GM12878 (cell line): ENCODE data around the gene CCP110. TPM values are rescaled to one million over a fixed set of nuclear protein-coding genes. Genes with fewer than 3 reads are reported as not detected.

Experiments
- ATAC-seq: fragments of 200-7000 bp; cut with Tn5 transposase; 3 replicates; pipeline ENCODE4 v1.9.1; 2020; ENCODE audit warnings: mild to moderate bottlenecking, moderate library complexity
- BruUV-seq: library from RNA; stranded (reverse); fragments of 400-500 nt; replicated peaks from 2 replicates; lab custom pipeline; 2021; lab: Mats Ljungman, UMichigan
- CTCF ChIA-PET: fragments of 300-600 bp; sonication (Branson Sonifier 250); formaldehyde crosslinking; extraction: SDS; loops from one replicate; lab custom pipeline; 2021; ENCODE audit warnings: inconsistent platforms; lab: Yijun Ruan, JAX
- POLR2A ChIA-PET: fragments of 350-600 bp; formaldehyde crosslinking; extraction: SDS; loops from one replicate; lab custom pipeline; 2021; ENCODE audit warnings: inconsistent platforms; lab: Charles Lee
- RAD21 ChIA-PET: fragments of 300-600 bp; sonication (Branson Sonifier 250); formaldehyde crosslinking; loops from one replicate; lab custom pipeline; 2023; ENCODE audit warnings: antibody characterized with exemption; ENCODE audit not compliant: unreplicated experiment; lab: Charles Lee
- SMC1A ChIA-PET: fragments of 300-600 bp; sonication (Branson Sonifier 250); formaldehyde crosslinking; loops from one replicate; lab custom pipeline; 2023; ENCODE audit not compliant: unreplicated experiment, uncharacterized antibody; lab: Charles Lee
- DNase-seq: peaks from one replicate; pipeline ENCODE4 v3.0.0-alpha.2; 2011; ENCODE audit warnings: low read depth, low spot score
- FAIRE-seq: peaks from 3 replicates; lab custom pipeline; 2011; peaks lifted over from hg19 to GRCh38; lab: Jason Lieb, UNC
- H2AFZ ChIP-seq: 2 replicates; pipeline ENCODE4 v1.6.0; 2011; ENCODE audit warnings: low read depth, low read length, control low read depth; ENCODE audit not compliant: control insufficient read depth
- H3K27ac ChIP-seq: 2 replicates; pipeline ENCODE4 v1.5.1; 2011; ENCODE audit warnings: control low read depth; ENCODE audit not compliant: control insufficient read depth, insufficient read depth
- H3K27me3 ChIP-seq, 2 experiments: replicated peaks in 1 of 2; 2 replicates each; pipeline versions ENCODE4 v1.6.0 to v1.6.1; 2011; ENCODE audit warnings: low read length in 1 of 2; ENCODE audit not compliant: control insufficient read depth in 2 of 2, insufficient read depth in 2 of 2
- H3K36me3 ChIP-seq, 2 experiments: 2 replicates each; pipeline ENCODE4 v1.5.1; 2011; ENCODE audit warnings: low read length in 1 of 2; ENCODE audit not compliant: control insufficient read depth in 2 of 2, insufficient read depth in 2 of 2
- H3K4me1 ChIP-seq: 2 replicates; pipeline ENCODE4 v1.6.1; 2011; ENCODE audit warnings: mild to moderate bottlenecking, low read length, moderate library complexity, mixed read lengths; ENCODE audit not compliant: control insufficient read depth, insufficient read depth
- H3K4me2 ChIP-seq: 2 replicates; pipeline ENCODE4 v1.6.0; 2011; ENCODE audit warnings: control low read depth; ENCODE audit not compliant: control insufficient read depth, insufficient read depth
- H3K4me3 ChIP-seq: fragments of 200-600 bp; sonication (generic); 2 replicates; pipeline ENCODE4 v1.5.1; 2016
- H3K79me2 ChIP-seq: 2 replicates; pipeline ENCODE4 v1.6.0; 2011; ENCODE audit warnings: low read length; ENCODE audit not compliant: control insufficient read depth, insufficient read depth
- H3K9ac ChIP-seq: 2 replicates; pipeline ENCODE4 v1.8.0; 2011; ENCODE audit warnings: low read length, control low read depth, mixed read lengths; ENCODE audit not compliant: control insufficient read depth, insufficient read depth
- H3K9me3 ChIP-seq: replicated peaks from 3 replicates; pipeline ENCODE4 v1.5.1; 2011; ENCODE audit warnings: mild to moderate bottlenecking, low read length; ENCODE audit not compliant: control insufficient read depth, insufficient read depth
- H4K20me1 ChIP-seq: 2 replicates; pipeline ENCODE4 v1.6.0; 2011; ENCODE audit not compliant: control insufficient read depth, insufficient read depth
- ATF2 ChIP-seq: IDR thresholded peaks from 2 replicates; pipeline ENCODE4 v1.6.1; 2012; ENCODE audit warnings: low read length, inconsistent platforms
- CHD2 ChIP-seq: IDR thresholded peaks from 2 replicates; pipeline ENCODE4 v1.6.1; 2011; ENCODE audit warnings: low read depth, low read length, improper control_type of control experiment, borderline replicate concordance
- EGR1 ChIP-seq, 2 experiments: IDR thresholded peaks; 1 replicate in 1 of 2; 2 replicates in 1 of 2; pipeline ENCODE4 v1.6.1; 2011 to 2012; ENCODE audit warnings: low read depth in 2 of 2, low read length in 2 of 2, borderline replicate concordance in 1 of 2, mild to moderate bottlenecking in 1 of 2, moderate library complexity in 1 of 2
- ESRRA ChIP-seq: IDR thresholded peaks from 2 replicates; pipeline ENCODE4 v1.6.1; 2012; ENCODE audit warnings: mild to moderate bottlenecking, low read length, improper control_type of control experiment
- EZH2 ChIP-seq: IDR thresholded peaks from 2 replicates; pipeline ENCODE4 v1.6.1; 2012; ENCODE audit warnings: low read depth, mild to moderate bottlenecking, control low read depth, inconsistent platforms, low read length, borderline replicate concordance; ENCODE audit not compliant: control insufficient read depth
- IKZF1 ChIP-seq: fragments of 450-650 bp; conservative IDR thresholded peaks from 2 replicates; pipeline ENCODE4 v1.6.1; 2017; ENCODE audit warnings: antibody characterized with exemption, mild to moderate bottlenecking
- MYB ChIP-seq: fragments of 150-350 bp; IDR thresholded peaks from 2 replicates; pipeline ENCODE4 v1.6.1; 2014; ENCODE audit warnings: mild to moderate bottlenecking, low read depth, low read length, borderline replicate concordance
- RB1 ChIP-seq: fragments of 450-650 bp; formaldehyde crosslinking; IDR thresholded peaks from 2 replicates; pipeline ENCODE4 v1.6.1; 2017; ENCODE audit warnings: mild to moderate bottlenecking, borderline replicate concordance
- YBX1 ChIP-seq: fragments of 450-650 bp; IDR thresholded peaks from 2 replicates; pipeline ENCODE4 v1.6.1; 2016; ENCODE audit warnings: antibody characterized with exemption
- WGBS: methylation state at CpG from one replicate; pipeline ENCODE4 v1.1.6; 2016; ENCODE audit warnings: low lambda C conversion rate; ENCODE audit not compliant: insufficient replicate concordance, insufficient coverage; ENCODE audit errors: missing lambda C conversion rate; 5-methylcytosine and 5-hydroxymethylcytosine counted together
- in situ Hi-C: fragments of 300-500 bp; cut with MboI; formaldehyde crosslinking; loops from 9 replicates; pipeline ENCODE4 v1.14.3; 2018; ENCODE audit warnings: mixed read lengths
- intact Hi-C: fragments of 100-400 bp; cut with micrococcal nuclease; formaldehyde crosslinking; loops from one replicate; pipeline ENCODE4 v1.14.2; 2022; ENCODE audit not compliant: unreplicated experiment
- polyA plus RNA-seq, 11 experiments: library from polyadenylated mRNA; depleted of rRNA in 4 of 11; unstranded in 6 of 11; stranded (reverse) in 5 of 11; fragments of >200 nt; fragmentation: Nextera tagmentation in 4 of 11; fragmentation: Illumina TruSeq in 1 of 11; extraction: Ambion mirVana in 4 of 11; extraction: Trizol in 1 of 11; gene quantifications; 1 replicate in 1 of 11; 2 replicates in 10 of 11; pipeline versions ENCODE4 v1.2.1 to v1.2.3, GENCODE V29; 2011 to 2016; ENCODE audit warnings: inconsistent platforms in 2 of 11, missing spikeins in 2 of 11, low read depth in 1 of 11
- total RNA-seq, 4 experiments: library from RNA; depleted of rRNA in 3 of 4; stranded (reverse); fragments of >200 nt in 3 of 4; fragmentation: Illumina TruSeq in 1 of 4; extraction: Trizol in 1 of 4; gene quantifications; 2 replicates each; pipeline versions ENCODE4 v1.2.1 to v1.2.3, GENCODE V29; 2013 to 2021
- TF ChIP-seq, protein P1 (sequence below): fragments of 450-650 bp; conservative IDR thresholded peaks from 2 replicates; pipeline ENCODE4 v1.6.1; 2017; ENCODE audit warnings: mild to moderate bottlenecking, moderate library complexity
- TF ChIP-seq, protein P2 (sequence below): fragments of 450-650 bp; formaldehyde crosslinking; IDR thresholded peaks from 2 replicates; pipeline ENCODE4 v1.4.0; 2020; ENCODE audit warnings: mild to moderate bottlenecking, moderate library complexity

The CCP110 gene
- total and polyA plus RNA-seq, 10 of the 15 experiments (the other 5 are each of a cell fraction or from before 2014, with no cell fraction given) = 6.4 to 38.1 (median 26.7) TPM

- POLR2A ChIA-PET = interaction anchor here (0.8 kb wide), 1 partner anchor 9 kb away, joined by 3 read pairs; no protein-coding TSS in a partner anchor
- CTCF ChIA-PET = interaction anchor here (1.8 to 2.7 kb wide), 2 partner anchors 11 to 45 kb away, joined by 6 to 20 read pairs; no protein-coding TSS in a partner anchor
These were observed 24.4 kb downstream of the CCP110 start for GRCh38 chr16:19548144-19548543.

More at GRCh38 chr16:19548144-19548543, 24.4 kb downstream of the CCP110 start:
- H3K27me3 ChIP-seq = no peaks in the 10 kb centered on the region
- no peak overlapping the region for H3K4me2 ChIP-seq
- H2AFZ ChIP-seq = no peak overlapping the region
- H3K79me2 ChIP-seq = no peaks in the 10 kb centered on the region
- FAIRE-seq = no peak
- intact Hi-C loops = no loop called here
- RAD21 ChIA-PET = no interaction called here
- no peak for ATAC-seq
- H4K20me1 ChIP-seq = no peaks in the 10 kb centered on the region
- H3K4me1 ChIP-seq = no peaks in the 10 kb centered on the region
- TF ChIP-seq RB1 (no peak), EGR1 (IDR thresholded peaks at IDR 0.05; ENCODE audit: borderline replicate concordance in 1 of 2, low read depth in 2 of 2, low read length in 2 of 2) (no peak), IKZF1 (no peak), EZH2 (no peak), MYB (no peak), ESRRA (no peak), CHD2 (no peak), ATF2 (no peak), YBX1 (no peak)
- TF ChIP-seq, protein P1, sequence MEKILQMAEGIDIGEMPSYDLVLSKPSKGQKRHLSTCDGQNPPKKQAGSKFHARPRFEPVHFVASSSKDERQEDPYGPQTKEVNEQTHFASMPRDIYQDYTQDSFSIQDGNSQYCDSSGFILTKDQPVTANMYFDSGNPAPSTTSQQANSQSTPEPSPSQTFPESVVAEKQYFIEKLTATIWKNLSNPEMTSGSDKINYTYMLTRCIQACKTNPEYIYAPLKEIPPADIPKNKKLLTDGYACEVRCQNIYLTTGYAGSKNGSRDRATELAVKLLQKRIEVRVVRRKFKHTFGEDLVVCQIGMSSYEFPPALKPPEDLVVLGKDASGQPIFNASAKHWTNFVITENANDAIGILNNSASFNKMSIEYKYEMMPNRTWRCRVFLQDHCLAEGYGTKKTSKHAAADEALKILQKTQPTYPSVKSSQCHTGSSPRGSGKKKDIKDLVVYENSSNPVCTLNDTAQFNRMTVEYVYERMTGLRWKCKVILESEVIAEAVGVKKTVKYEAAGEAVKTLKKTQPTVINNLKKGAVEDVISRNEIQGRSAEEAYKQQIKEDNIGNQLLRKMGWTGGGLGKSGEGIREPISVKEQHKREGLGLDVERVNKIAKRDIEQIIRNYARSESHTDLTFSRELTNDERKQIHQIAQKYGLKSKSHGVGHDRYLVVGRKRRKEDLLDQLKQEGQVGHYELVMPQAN = no peak
- TF ChIP-seq, protein P2, sequence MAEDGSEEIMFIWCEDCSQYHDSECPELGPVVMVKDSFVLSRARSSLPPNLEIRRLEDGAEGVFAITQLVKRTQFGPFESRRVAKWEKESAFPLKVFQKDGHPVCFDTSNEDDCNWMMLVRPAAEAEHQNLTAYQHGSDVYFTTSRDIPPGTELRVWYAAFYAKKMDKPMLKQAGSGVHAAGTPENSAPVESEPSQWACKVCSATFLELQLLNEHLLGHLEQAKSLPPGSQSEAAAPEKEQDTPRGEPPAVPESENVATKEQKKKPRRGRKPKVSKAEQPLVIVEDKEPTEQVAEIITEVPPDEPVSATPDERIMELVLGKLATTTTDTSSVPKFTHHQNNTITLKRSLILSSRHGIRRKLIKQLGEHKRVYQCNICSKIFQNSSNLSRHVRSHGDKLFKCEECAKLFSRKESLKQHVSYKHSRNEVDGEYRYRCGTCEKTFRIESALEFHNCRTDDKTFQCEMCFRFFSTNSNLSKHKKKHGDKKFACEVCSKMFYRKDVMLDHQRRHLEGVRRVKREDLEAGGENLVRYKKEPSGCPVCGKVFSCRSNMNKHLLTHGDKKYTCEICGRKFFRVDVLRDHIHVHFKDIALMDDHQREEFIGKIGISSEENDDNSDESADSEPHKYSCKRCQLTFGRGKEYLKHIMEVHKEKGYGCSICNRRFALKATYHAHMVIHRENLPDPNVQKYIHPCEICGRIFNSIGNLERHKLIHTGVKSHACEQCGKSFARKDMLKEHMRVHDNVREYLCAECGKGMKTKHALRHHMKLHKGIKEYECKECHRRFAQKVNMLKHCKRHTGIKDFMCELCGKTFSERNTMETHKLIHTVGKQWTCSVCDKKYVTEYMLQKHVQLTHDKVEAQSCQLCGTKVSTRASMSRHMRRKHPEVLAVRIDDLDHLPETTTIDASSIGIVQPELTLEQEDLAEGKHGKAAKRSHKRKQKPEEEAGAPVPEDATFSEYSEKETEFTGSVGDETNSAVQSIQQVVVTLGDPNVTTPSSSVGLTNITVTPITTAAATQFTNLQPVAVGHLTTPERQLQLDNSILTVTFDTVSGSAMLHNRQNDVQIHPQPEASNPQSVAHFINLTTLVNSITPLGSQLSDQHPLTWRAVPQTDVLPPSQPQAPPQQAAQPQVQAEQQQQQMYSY (CRISPR knock-in tag) = no peak
- TF ChIP-seq, all 136 proteins: peak for 0
- SMC1A ChIA-PET = no interaction called here
- H3K9ac ChIP-seq = no peak overlapping the region
- H3K9me3 ChIP-seq = no peaks in the 10 kb centered on the region
- DNase-seq = no peak
- WGBS = 71% methylated on average over 3 of the region's 3 CpGs
- H3K27ac ChIP-seq = no peak overlapping the region
- peaks cover 0 to 7% of the 10 kb centered on the region in 2 experiments; a peak in 2 of 4 replicates for H3K36me3 ChIP-seq
- BruUV-seq = no TSS peak
- H3K4me3 ChIP-seq = no peak overlapping the region
- in situ Hi-C loops = no loop called here
